H9 (cell line): ENCODE data around the gene GLRA1. TPM values are rescaled to one million over a fixed set of nuclear protein-coding genes. Genes with fewer than 3 reads are reported as not detected.

ENCODE experiments used
- DNase-seq: peaks from one replicate; pipeline ENCODE4 v3.0.0-alpha.2; 2017
- H2AFZ ChIP-seq: one replicate; pipeline ENCODE4 v1.6.1; 2013; ENCODE audit warnings: mild to moderate bottlenecking, low read length, control low read depth, moderate library complexity
- H2AK5ac ChIP-seq: 2 replicates; pipeline ENCODE4 v1.6.1; 2013; ENCODE audit warnings: low read length, control low read depth, mixed read lengths; ENCODE audit not compliant: insufficient read length
- H2BK120ac ChIP-seq: one replicate; pipeline ENCODE4 v1.6.1; 2013; ENCODE audit warnings: low read depth, mild to moderate bottlenecking, low read length, control low read depth, inconsistent platforms; ENCODE audit not compliant: poor library complexity, severe bottlenecking
- H2BK12ac ChIP-seq: 2 replicates; pipeline ENCODE4 v1.6.1; 2013; ENCODE audit warnings: low read length, control low read depth, mixed read lengths, low read depth; ENCODE audit not compliant: insufficient read length
- H2BK15ac ChIP-seq: 2 replicates; pipeline ENCODE4 v1.6.1; 2013; ENCODE audit warnings: low read depth, low read length, control low read depth
- H2BK20ac ChIP-seq: one replicate; pipeline ENCODE4 v1.6.1; 2013; ENCODE audit warnings: low read depth, mild to moderate bottlenecking, low read length, control low read depth, inconsistent platforms; ENCODE audit not compliant: poor library complexity, severe bottlenecking
- H2BK5ac ChIP-seq: 2 replicates; pipeline ENCODE4 v1.6.1; 2013; ENCODE audit warnings: low read length, control low read depth, mixed read lengths; ENCODE audit not compliant: insufficient read length
- H3K14ac ChIP-seq: 2 replicates; pipeline ENCODE4 v1.6.1; 2013; ENCODE audit warnings: low read length, control low read depth; ENCODE audit not compliant: insufficient read depth
- H3K18ac ChIP-seq: 2 replicates; pipeline ENCODE4 v1.6.1; 2013; ENCODE audit warnings: low read depth, mild to moderate bottlenecking, mixed read lengths, low read length, control low read depth; ENCODE audit not compliant: insufficient read length
- H3K23ac ChIP-seq: 2 replicates; pipeline ENCODE4 v1.6.1; 2013; ENCODE audit warnings: low read length, control low read depth, mixed read lengths, low read depth; ENCODE audit not compliant: insufficient read length
- H3K23me2 ChIP-seq: 2 replicates; pipeline ENCODE4 v1.6.1; 2013; ENCODE audit warnings: low read depth, mild to moderate bottlenecking, mixed read lengths, low read length, control low read depth; ENCODE audit not compliant: insufficient read length, poor library complexity, severe bottlenecking
- H3K27ac ChIP-seq: 2 replicates; pipeline ENCODE4 v1.5.1; 2013; ENCODE audit warnings: low read length, control low read depth, mixed read lengths, low read depth; ENCODE audit not compliant: insufficient read length
- H3K27me3 ChIP-seq: 2 replicates; pipeline ENCODE4 v1.6.1; 2013; ENCODE audit warnings: low read length, control low read depth, inconsistent platforms; ENCODE audit not compliant: insufficient read depth
- H3K4ac ChIP-seq: 2 replicates; pipeline ENCODE4 v1.6.1; 2013; ENCODE audit warnings: low read depth, mild to moderate bottlenecking, control low read depth, inconsistent platforms, low read length, moderate library complexity
- H3K4me1 ChIP-seq: 2 replicates; pipeline ENCODE4 v1.6.1; 2013; ENCODE audit warnings: low read length, control low read depth, inconsistent platforms; ENCODE audit not compliant: insufficient read depth
- H3K4me2 ChIP-seq: 2 replicates; pipeline ENCODE4 v1.6.1; 2013; ENCODE audit warnings: low read length, control low read depth, mixed read lengths; ENCODE audit not compliant: insufficient read length, insufficient read depth
- H3K56ac ChIP-seq: 2 replicates; pipeline ENCODE4 v1.6.1; 2013; ENCODE audit warnings: low read depth, mild to moderate bottlenecking, mixed read lengths, low read length, control low read depth; ENCODE audit not compliant: insufficient read length
- H3K79me1 ChIP-seq: 2 replicates; pipeline ENCODE4 v1.6.1; 2013; ENCODE audit warnings: low read depth, mild to moderate bottlenecking, moderate library complexity, low read length, control low read depth, inconsistent platforms; ENCODE audit not compliant: insufficient read depth, poor library complexity, severe bottlenecking
- H3K79me2 ChIP-seq: 2 replicates; pipeline ENCODE4 v1.6.1; 2013; ENCODE audit warnings: low read length, control low read depth, inconsistent platforms; ENCODE audit not compliant: insufficient read depth
- H3K9ac ChIP-seq: 2 replicates; pipeline ENCODE4 v1.6.1; 2013; ENCODE audit warnings: low read length, control low read depth, mixed read lengths; ENCODE audit not compliant: insufficient read length; ENCODE audit errors: extremely low read depth
- H3K9me3 ChIP-seq: one replicate; pipeline ENCODE4 v1.6.1; 2013; ENCODE audit warnings: low read depth, low read length, inconsistent platforms; ENCODE audit not compliant: control insufficient read depth
- H3T11ph ChIP-seq: one replicate; pipeline ENCODE4 v1.6.1; 2013; ENCODE audit warnings: mild to moderate bottlenecking, low read length, control low read depth, inconsistent platforms
- H4K20me1 ChIP-seq: one replicate; pipeline ENCODE4 v1.6.1; 2013; ENCODE audit not compliant: control insufficient read depth, insufficient read length, insufficient read depth
- H4K5ac ChIP-seq: 2 replicates; pipeline ENCODE4 v1.6.1; 2013; ENCODE audit warnings: low read depth, mild to moderate bottlenecking, mixed read lengths, low read length, control low read depth; ENCODE audit not compliant: insufficient read length
- H4K8ac ChIP-seq: replicated peaks from 2 replicates; pipeline ENCODE4 v1.6.1; 2013; ENCODE audit warnings: low read length, control low read depth, mixed read lengths, low read depth; ENCODE audit not compliant: insufficient read length
- H4K91ac ChIP-seq: 2 replicates; pipeline ENCODE4 v1.6.1; 2013; ENCODE audit warnings: low read depth, mild to moderate bottlenecking, moderate library complexity, mixed read lengths, low read length, control low read depth; ENCODE audit not compliant: insufficient read length
- H3K27ac Mint-ChIP-seq, 3 experiments: 2 replicates in 2 of 3; 3 replicates in 1 of 3; pipeline ENCODE4 v1.8.0; 2020 to 2021; ENCODE audit warnings: mixed read lengths in 3 of 3, mild to moderate bottlenecking in 1 of 3, moderate library complexity in 1 of 3
- H3K27me3 Mint-ChIP-seq: 2 replicates; pipeline ENCODE4 v1.8.0; 2021; ENCODE audit warnings: low read depth, mild to moderate bottlenecking, moderate library complexity, mixed read lengths
- H3K36me3 Mint-ChIP-seq, 3 experiments: 2 replicates in 2 of 3; 3 replicates in 1 of 3; pipeline ENCODE4 v1.8.0; 2020 to 2021; ENCODE audit warnings: low read depth in 3 of 3, mixed read lengths in 3 of 3; ENCODE audit not compliant: insufficient read depth in 1 of 3
- H3K4me1 Mint-ChIP-seq, 2 experiments: 2 replicates each; pipeline ENCODE4 v1.8.0; 2020; ENCODE audit warnings: mixed read lengths in 2 of 2
- H3K4me3 Mint-ChIP-seq, 2 experiments: 2 replicates in 1 of 2; 3 replicates in 1 of 2; pipeline ENCODE4 v1.8.0; 2020 to 2021; ENCODE audit warnings: mild to moderate bottlenecking in 2 of 2, mixed read lengths in 2 of 2, moderate library complexity in 1 of 2
- H3K9me3 Mint-ChIP-seq, 2 experiments: 2 replicates in 1 of 2; 3 replicates in 1 of 2; pipeline ENCODE4 v1.8.0; 2020; ENCODE audit warnings: mild to moderate bottlenecking in 2 of 2, mixed read lengths in 2 of 2, moderate library complexity in 1 of 2
- CTCF ChIP-seq: fragments of 200-600 bp; sonication (generic); conservative IDR thresholded peaks from 3 replicates; pipeline ENCODE4 v1.8.0; 2021; ENCODE audit warnings: antibody characterized with exemption, mild to moderate bottlenecking
- WGBS: extraction: QIAGEN DNeasy Blood & Tissue Kit; methylation state at CpG from one replicate; pipeline ENCODE4 v1.1.7; 2013; ENCODE audit warnings: missing lambda C conversion rate, low lambda C conversion rate, mixed read lengths; ENCODE audit not compliant: insufficient read length; ENCODE audit errors: extremely low coverage; 5-methylcytosine and 5-hydroxymethylcytosine counted together
- total RNA-seq: library from RNA; stranded (reverse); gene quantifications from 2 replicates; pipeline ENCODE4 v1.2.1, GENCODE V29; 2021

GLRA1 gene
- total RNA-seq, 1 experiment from 2014 or later = not detected

- Histone ChIP-seq H3K27ac (no peak overlapping the region), H3K56ac (no peak overlapping the region), H2BK120ac (no peak overlapping the region), H3K9ac (no peak overlapping the region), H3K4me1 (no peaks in the 10 kb centered on the region; the same call in 1 of the 2 replicates), H3T11ph (no peak overlapping the region), H3K4me2 (no peak overlapping the region), H4K8ac (no peak overlapping the region), H3K79me1 (peaks cover 3% of the 10 kb centered on the region), H2AK5ac (no peak overlapping the region), H2BK15ac (no peak overlapping the region), H2AFZ (no peak overlapping the region), H3K4ac (no peak overlapping the region), H4K91ac (no peak overlapping the region), H3K79me2 (peaks cover 54% of the 10 kb centered on the region), H2BK12ac (no peak overlapping the region), H3K23me2 (no peaks in the 10 kb centered on the region), H4K20me1 (no peaks in the 10 kb centered on the region), H3K14ac (no peak overlapping the region), H2BK5ac (no peak overlapping the region), H3K9me3 (no peaks in the 10 kb centered on the region), H4K5ac (no peak overlapping the region), H3K18ac (no peak overlapping the region), H2BK20ac (no peak overlapping the region), H3K23ac (no peak overlapping the region), H3K27me3 (no peaks in the 10 kb centered on the region)
- DNase-seq = no peak
- no CpG with 5 or more reads among the region's 4 CpGs for WGBS
- no peak overlapping the region for H3K4me3 Mint-ChIP-seq
- no peaks in the 10 kb centered on the region for H3K27me3 Mint-ChIP-seq
- peaks cover 20 to 23% of the 10 kb centered on the region in 2 experiments for H3K4me1 Mint-ChIP-seq
- H3K27ac Mint-ChIP-seq = peak overlapping the region in 2 of 3 experiments; percentile 19 to 73; a peak in 2 of 7 replicates
- peaks cover 35 to 59% (median 52%) of the 10 kb centered on the region in 3 experiments for H3K36me3 Mint-ChIP-seq
- no peak for TF ChIP-seq CTCF
- H3K9me3 Mint-ChIP-seq = no peaks in the 10 kb centered on the region
These were observed 138.2 kb downstream of the GLRA1 start for GRCh38 chr5:151786468-151786867.
